Activated T-helper 1 cell treated with Interleukin-2 at 50 U/mL for 16 hours (primary cell): ENCODE measurements around the gene LPP.

ENCODE experiments used
- DNase-seq: peaks from one replicate; pipeline ENCODE4 v3.0.0-alpha.2; 2020; ENCODE audit warnings: low read depth

LPP gene

DNA sequence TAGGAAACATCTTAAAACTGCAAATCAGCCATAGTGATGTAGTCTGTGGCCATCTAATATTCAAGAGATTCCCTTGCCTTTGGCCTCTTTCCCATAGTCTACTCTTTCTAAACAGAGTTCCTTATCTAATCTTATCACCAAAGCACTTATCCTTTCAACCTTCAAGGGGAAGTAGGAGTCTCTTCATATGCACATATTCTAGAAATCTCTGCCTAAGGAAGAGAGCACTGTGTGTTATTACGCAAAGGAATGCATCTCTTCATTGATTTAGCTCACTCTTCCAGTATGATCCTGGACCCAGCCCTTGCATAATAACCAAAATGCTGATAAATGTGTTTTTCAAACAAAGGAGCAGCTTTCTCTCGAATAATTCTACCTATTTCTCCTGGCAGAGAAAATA is 764.1 kb downstream of the LPP start:
- DNase-seq, result no peak

DNA sequence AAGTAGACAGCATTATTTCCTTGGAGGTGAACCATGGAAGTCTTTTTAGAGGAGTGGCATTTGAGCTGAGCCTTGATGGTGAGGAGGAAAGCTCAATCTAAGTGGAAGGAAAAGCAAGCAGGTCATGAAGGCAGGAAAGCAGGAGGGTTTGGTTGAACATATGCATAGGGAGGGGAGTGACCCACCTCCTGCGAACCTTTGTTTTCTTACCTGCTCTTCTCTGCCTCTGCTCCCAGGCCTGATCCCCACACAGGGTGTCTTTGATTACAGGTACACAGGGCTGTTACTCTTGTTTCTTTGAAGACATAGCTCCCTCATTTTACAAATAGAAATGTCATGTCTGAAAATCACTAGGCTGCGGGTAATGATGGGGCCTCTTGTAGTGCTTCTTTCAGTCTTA is 769.7 kb downstream of the LPP start:
- no peak for DNase-seq

DNA sequence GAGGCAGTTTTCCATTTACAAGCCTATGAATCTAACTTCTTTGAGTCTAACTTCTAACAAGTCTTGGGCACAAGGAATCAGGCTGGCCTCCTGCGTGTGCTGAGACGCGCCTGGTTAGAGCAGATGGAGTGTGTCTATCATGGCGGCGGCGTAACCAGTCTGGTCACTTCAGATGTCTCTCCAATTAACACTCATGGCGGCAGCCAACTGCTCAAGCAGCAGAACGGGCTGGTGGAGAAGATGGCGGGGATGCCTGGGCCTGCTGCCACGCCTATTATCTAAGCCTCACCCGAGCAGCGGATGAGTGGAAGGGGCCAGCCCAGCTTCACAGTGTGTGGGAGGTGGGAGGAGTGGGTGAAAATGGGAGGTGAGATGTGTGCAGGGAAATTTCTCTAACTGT is 771.4 kb downstream of the LPP start:
- DNase-seq, result no peak

DNA sequence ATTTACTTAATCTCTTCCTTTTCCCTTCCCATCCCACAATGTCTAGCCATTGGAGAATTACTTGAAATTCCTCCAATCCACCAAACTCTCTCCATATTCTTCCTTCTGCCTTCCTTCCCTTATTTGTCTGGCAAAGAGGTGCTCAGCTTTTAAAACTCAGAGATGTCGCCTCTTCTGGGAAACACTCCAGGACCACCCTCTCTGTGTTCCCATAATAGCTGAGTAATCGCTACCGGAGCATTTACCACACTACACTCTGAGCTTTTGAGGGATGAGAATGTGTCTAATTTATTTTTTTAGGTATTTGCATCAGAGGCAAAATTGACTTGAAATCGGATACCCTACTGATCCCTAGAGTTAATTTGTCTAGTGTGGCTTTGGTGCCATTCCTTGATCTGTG is 772.2 kb downstream of the LPP start:
- DNase-seq, result no peak

DNA sequence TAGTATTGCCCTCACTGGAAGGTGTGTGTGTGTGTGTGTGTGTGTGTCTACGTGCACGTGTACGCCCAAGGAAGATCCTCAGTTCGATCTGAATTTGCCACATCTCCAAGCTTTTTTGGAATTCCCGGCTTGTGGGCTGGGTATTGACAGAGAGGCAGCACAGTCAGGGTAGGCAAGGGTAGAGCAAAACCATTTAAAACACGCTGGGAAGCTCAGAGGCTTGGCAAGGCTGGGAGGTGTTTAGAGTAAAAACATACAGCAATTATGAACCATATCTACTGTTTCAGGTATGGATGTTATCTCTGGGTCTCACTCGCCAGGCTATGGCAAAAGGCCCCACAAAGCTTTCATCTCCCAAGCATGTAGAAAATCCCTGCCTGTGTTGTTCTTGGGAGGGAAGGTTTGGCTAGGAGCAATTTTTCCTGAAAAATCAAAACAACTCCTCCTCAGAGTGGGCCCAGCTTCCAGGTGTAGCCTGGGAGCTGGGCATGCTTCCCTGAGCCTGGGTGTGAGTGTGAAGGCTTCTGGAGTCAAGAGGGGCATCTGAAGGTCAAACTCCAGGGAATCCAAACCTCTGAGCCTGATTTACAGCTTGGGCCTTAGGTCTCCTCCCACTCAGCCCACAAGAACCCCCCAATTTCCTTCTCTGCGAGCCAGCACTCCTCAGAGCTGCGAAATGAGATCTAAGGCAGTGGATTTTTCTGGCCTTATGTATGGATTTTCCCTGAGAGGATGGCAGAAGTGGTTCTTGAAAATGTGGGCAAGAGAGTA is 773.0 kb downstream of the LPP start:
- no peak for DNase-seq

DNA sequence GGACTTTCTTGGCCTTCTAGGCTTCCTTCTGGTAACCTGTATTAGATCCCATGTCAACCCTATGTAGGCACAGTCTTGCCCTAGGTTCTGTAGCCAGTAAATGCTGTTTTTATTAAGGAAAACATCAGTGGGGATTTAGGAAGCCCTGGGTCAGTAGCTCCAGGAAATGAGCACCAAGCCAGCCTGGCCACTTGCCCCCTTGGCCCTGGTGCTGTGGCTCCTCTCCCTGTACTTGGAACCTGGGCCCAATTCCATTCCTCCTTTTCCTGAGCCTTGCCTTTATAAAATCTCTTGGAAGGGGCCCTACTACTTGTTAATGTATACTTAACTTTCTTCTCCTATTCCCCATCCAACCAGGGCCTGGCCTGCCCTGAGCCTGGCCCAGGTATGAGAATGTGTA is 774.0 kb downstream of the LPP start:
- no peak for DNase-seq

DNA sequence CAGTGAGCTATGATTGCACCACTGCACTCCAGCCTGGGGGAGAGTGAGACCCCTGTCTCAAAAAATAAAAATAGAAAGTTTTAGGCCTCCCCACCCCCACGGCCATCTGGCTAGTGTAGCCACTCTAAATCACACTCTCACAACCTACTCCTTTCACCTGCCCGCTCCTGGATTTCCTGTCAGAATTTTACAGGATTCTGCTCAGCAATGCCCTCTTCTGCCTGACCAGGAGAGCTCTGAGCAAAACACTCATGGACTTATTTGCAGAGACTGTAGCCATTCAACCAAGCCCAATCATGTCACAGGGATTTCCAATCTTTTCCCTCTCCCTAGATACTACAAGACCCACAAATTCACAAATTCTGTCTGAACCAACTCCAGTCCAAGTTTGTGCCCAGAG is 775.2 kb downstream of the LPP start:
- DNase-seq, result no peak

DNA sequence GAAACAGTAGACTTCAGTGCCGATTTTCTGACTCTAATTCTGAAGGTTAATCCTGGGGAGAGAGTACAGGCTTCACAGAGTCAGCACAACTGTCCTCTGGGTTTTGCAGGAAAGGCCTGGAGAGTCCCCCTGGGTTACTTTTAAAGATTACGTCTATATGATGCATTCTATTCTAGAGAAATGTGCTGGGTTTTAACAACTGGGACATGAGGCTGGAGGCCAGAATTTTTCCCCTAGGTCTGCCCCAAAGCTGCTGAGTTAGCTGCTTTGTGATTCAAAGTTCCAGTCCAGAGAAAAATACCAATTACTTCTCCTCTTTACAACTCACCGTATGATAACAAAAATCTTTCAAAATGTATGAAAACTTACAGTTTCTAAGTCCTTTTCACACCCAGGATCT is 777.1 kb downstream of the LPP start:
- no peak for DNase-seq

DNA sequence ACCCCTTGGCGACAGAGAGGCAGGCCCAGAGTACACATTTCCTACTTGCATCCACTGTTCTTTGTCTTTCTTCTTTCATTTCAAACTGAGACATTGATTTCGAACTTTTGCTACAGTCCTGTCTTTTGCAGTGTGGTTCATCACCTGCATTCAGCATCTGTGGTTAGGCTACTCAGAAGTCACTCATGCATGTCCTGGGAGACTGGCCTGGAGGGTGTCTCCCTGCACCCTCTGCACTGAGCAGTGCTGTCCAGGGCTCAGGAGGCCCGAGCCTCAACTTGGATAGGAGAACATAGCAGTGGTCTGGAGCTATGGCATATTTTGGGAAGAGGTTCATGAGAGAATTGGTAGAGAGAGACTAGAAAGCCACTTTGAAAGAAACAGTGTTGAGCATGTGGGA is 777.6 kb downstream of the LPP start:
- DNase-seq, result no peak

DNA sequence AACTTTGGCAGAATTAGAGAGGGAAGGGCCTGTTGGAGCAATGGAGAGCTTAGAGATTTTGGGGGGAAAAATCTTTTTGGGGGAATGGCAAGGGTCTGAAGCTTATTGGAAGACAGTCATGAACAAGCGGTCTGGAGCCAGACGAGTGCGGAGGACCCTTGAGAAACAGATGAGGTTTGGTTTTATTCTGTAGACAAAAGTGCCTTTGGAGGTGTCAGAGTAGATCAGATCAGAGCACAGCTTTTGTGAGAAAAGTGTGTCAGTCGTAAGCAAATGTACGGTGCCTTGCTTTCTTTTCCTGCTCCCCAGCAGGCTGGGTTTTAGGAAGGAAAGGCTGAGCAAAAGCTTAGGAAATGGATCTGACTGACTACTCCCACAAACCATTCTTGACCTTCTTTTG is 781.0 kb downstream of the LPP start:
- DNase-seq, result no peak

DNA sequence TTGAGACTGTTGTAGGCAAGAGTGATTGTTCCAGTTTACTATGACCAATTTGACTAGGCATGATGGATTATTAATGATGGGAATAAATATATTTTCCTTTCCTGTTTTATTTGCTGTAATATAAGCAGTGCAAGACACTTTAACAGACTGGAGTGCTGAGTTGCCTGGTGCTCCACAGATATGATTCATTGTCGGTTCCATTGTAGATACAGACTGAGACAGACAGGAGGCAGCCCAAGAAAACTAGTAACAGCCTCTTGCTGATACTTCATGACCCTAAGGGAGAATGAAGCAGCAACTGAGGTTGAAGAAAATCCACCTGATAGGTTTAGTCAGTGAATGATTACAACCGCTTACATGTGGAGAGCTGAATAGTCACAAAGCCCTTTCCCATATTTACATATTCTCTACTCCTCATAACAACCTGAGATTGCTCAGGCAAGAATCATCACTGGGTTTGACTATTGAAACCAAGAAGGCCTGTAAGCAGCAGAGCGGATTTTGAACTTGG is 782.7 kb downstream of the LPP start:
- no peak for DNase-seq

DNA sequence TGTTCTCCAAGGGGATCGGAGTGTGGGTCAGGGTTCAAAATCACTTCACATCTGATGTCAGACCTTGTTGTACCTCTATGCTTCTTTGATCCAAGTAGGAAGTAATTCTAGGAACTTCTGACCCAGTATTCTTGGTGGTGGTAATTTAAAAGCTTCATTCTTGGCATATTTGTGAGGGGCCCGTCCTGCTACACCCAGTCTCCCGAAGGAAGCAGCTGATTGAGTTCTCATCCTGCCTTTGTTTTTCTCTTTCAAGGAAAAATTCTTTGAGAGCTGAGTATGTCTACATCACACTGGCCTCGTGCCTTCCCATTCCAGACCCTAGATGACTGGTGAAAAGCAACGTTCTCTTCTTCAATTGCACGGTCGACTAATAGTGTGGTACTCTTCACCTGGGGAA is 783.4 kb downstream of the LPP start:
- no peak for DNase-seq

DNA sequence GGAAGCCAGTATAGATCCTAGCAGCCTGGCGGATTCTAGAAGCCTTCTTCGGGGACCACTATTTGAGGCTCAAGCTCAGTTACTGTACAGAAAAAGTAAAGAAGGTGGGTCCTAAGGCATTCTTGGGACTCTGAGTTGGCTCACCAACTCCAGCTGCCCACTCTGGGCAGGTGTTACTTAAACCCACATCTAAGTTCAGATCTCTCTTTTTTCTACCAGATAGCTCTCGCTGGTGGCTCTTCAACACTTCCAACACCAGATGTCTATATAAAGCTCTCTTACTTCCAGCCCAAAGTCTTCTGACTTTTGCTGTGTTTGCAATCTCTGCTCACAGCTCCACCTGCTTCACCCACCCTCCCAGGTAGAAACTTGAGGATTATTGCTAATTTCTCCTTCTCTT is 785.0 kb downstream of the LPP start:
- no peak for DNase-seq

DNA sequence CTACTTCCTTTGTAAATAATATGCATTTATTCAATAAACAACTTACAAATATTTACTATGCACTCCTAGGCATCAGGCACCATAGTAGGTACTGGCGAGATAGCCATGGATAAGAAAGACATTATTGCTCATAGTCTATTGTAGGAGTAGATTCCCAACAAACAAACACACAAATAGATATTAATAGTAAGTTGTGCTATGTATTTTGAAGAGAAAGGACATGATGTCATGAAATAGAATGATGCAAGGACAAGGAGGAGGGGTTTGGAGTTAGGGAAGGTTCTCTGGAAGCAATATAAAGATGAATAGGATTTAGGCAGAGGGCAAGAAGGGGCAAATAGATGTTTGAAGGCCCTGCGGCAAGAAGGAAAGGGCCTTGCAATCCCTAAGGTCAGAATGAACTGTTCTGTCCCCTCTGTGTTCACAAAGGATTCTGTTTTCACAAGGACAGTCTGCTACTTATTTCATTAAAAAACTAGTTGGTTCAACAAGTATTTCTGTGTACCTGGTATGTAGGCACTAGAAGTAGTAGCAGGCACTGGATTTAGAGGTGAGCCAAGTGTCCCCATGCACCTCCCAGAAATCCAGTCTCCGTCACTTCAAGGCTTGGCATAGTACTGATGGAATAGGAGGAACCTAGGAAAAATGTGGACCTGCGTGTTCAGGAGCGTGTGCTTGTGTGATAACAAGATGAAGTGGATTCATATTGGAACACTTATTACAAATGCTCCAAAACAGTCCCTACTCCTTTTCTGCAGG is 786.0 kb downstream of the LPP start:
- no peak for DNase-seq
